Kidney epithelial cell (primary cell): ENCODE measurements around the gene LCOR. TPM values are rescaled to one million over a fixed set of nuclear protein-coding genes. Genes with fewer than 3 reads are reported as not detected.

Experiments
- DNase-seq: peaks from one replicate; pipeline ENCODE4 v3.0.0-alpha.2; 2010; ENCODE audit warnings: low read depth
- H3K27me3 ChIP-seq: 2 replicates; pipeline ENCODE4 v1.6.0; 2011; ENCODE audit warnings: low read length; ENCODE audit not compliant: control insufficient read depth, insufficient read depth
- H3K36me3 ChIP-seq: 2 replicates; pipeline ENCODE4 v1.5.1; 2011; ENCODE audit warnings: low read length; ENCODE audit not compliant: control insufficient read depth, insufficient read depth
- H3K4me3 ChIP-seq: 2 replicates; pipeline ENCODE4 v1.5.1; 2011; ENCODE audit warnings: low read depth, mild to moderate bottlenecking, control low read depth, low read length
- CTCF ChIP-seq: IDR thresholded peaks from 2 replicates; pipeline ENCODE4 v1.5.1; 2011; ENCODE audit warnings: mild to moderate bottlenecking, moderate library complexity, low read length, control low read depth, inconsistent platforms; ENCODE audit not compliant: insufficient read depth, poor library complexity, severe bottlenecking
- total RNA-seq: library from RNA; depleted of rRNA; stranded (reverse); fragments of >200 nt; gene quantifications from 2 replicates; pipeline ENCODE4 v1.2.3, GENCODE V29; 2015

LCOR gene
- total RNA-seq, 1 donor from 2014 or later: 29.8 TPM

- no peaks in the 10 kb centered on the region for H3K36me3 ChIP-seq
- DNase-seq: no peak
- TF ChIP-seq CTCF: no peak
- H3K4me3 ChIP-seq: peak overlapping the region; percentile 90
- no peaks in the 10 kb centered on the region for H3K27me3 ChIP-seq
Measured at GRCh38 chr10:96833220-96834001, 1.3 kb downstream of the LCOR start.

GRCh38 chr10:96834120-96834519 is 2.0 kb downstream of the LCOR start:
- DNase-seq: no peak

GRCh38 chr10:96835899-96836298 is 3.8 kb downstream of the LCOR start:
- H3K36me3 ChIP-seq: no peaks in the 10 kb centered on the region
- DNase-seq: no peak
- no peak overlapping the region for H3K4me3 ChIP-seq
- no peak for TF ChIP-seq CTCF
- H3K27me3 ChIP-seq: no peaks in the 10 kb centered on the region

More at GRCh38 chr10:96834120-96834519, 2.0 kb downstream of the LCOR start:
- Histone ChIP-seq H3K27me3 (no peaks in the 10 kb centered on the region), H3K4me3 (peak overlapping the region; percentile 90), H3K36me3 (no peaks in the 10 kb centered on the region)
- TF ChIP-seq CTCF: no peak

- no peaks in the 10 kb centered on the region for H3K36me3 ChIP-seq
- H3K4me3 ChIP-seq: no peak overlapping the region
- no peak for DNase-seq
- no peak for TF ChIP-seq CTCF
- H3K27me3 ChIP-seq: no peaks in the 10 kb centered on the region
Measured at GRCh38 chr10:96838529-96838928, 6.4 kb downstream of the LCOR start.

GRCh38 chr10:96840841-96841518 is 8.9 kb downstream of the LCOR start:
- TF ChIP-seq CTCF: no peak
- Histone ChIP-seq H3K27me3 (no peaks in the 10 kb centered on the region), H3K4me3 (no peak overlapping the region), H3K36me3 (no peaks in the 10 kb centered on the region)
- no peak for DNase-seq
